Measurements from ENCODE around the gene HDGFL2. TPM values are rescaled to one million over a fixed set of nuclear protein-coding genes. Genes with fewer than 3 reads are reported as not detected.

The HDGFL2 gene
- total RNA-seq, 1 donor from 2014 or later: 63.3 TPM

DNA sequence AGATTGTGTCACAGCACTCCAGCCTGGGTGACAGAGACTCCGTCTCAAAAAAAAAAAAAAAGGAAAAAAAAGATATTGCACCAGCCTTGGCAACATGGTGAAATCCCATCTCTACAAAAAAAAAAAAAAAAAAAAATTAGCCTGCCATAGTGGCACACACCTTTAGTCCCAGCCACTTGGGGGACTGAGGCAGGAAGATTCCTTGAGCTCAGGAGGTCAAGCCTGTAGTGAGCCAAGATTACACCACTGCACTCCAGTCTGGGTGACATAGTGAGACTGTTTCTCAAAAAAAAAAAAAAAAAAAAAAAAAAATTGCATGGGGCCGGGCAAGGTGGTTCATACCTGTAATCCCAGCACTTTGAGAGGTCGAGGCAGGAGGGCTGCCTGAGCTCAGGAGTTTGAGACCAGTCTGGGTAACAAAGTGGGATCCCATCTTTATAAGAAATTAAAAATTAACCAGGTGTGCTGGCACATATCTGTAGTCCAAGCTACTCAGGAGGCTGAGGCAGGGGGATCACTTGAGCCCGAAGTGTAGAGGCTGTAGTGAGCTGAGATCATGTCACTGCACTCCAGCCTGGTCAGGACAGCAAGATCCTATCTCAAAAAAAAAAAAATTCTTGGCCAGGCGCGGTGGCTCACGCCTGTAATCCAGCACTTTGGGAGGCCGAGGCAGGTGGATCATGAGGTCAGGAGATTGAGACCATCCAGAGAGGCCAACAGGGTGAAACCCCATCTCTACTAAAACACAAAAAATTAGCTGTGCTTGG is 7.1 kb upstream of the HDGFL2 start:
- intact Hi-C loops (cut with micrococcal nuclease): no loop called here

DNA sequence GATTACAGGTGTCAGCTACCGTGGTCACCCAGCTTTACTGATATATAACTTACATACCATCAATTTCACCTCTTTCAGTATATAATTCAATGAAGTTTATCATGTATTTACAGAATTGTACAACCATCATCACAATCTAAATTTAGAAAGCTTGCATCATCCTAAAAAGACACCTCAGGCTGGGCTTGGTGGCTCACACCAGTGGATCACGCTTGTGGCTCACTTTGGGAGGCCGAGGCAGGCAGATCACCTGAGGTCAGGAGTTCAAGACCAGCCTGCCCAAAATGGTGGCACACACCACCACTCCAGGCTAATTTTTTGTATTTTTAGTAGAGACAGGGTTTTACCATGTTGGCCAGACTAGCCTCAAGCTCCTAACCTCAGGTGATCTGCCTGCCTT is 4.3 kb upstream of the HDGFL2 start:
- intact Hi-C loops (cut with micrococcal nuclease): no loop called here

DNA sequence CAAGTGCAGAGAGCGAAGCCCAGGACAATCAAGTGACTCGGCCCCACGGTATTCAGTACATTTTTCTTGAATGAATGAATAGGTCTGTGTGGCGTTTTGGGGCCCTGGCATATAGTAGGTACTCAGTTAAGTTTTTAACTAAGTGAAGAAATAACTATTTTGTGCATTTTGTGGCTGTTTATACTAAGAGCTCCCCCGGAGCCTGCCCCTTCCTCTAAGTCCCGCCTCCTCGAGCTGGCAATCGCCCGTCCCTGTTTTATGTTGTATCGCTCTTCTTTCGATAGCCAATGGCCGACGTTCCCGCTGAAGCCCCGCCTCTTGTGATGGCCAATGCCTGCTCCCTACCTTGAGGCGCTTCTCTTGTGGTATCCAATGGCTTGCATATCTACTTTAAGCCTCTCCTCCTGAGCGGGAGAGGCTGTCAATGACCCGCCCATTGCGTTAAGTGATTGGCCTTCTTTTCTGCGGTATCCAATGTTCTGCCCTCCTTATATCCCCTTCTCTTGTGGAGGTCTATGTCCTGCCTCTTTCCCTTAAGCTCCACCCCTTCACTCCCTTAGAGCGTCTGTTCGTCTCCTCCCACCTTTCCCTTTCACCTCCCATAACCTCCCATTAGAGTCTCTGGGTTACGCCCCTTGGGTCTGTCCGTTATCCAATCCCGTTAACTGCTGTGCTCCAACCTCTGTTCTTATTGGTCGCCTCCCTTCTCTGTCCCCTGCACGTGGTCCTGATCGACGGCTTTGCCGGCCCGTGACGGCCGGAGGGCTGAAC is 509 bp upstream of the HDGFL2 start:
- intact Hi-C loops (cut with micrococcal nuclease): loop anchor here (1.0 to 5.0 kb wide), 8 partner anchors 14 to 404 kb away; partner anchors contain the start of genes CHAF1A, DPP9, MPND and TNFAIP8L1

DNA sequence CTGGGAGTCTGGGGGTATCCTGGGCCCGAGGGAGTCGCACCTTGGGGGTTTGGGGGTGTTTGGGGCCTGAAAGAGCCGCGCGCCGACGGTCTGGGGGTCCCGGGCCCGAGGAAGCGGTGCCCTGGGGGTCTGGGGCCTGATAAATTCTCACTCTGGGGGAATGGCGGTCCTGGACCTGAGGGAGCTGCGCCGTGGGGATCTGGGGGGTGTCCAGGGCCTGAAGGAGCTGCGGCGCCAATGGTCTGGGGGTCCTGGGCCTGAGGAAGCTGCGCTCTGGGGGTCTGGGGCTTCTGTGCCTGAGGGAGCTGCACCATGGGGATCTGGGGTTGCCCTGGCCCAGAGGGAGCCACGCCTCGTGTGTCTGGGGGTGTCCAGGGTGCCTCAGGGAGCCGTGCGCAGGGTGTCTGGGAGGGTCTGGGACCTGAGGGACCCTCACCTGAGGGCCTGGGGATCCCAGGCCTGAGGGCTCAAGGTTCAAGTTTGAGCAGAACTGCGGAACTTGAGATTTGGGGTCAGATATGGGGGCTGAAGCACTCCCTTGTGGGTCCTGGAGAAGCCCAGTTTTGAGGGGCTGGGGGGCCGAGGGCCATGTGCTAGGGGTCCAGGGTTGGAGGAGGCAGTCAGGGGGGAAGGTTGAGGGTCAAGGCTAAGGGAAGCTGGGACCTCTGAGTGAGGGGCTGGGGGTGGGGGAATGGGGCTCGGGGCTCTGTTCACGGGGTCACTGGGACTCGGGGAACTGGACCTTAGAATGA is 1.1 kb downstream of the HDGFL2 start:
- intact Hi-C loops (cut with micrococcal nuclease): loop anchor here (2.0 to 5.0 kb wide), 3 partner anchors 146 to 406 kb away; partner anchors contain the start of genes YJU2 and ZBTB7A

DNA sequence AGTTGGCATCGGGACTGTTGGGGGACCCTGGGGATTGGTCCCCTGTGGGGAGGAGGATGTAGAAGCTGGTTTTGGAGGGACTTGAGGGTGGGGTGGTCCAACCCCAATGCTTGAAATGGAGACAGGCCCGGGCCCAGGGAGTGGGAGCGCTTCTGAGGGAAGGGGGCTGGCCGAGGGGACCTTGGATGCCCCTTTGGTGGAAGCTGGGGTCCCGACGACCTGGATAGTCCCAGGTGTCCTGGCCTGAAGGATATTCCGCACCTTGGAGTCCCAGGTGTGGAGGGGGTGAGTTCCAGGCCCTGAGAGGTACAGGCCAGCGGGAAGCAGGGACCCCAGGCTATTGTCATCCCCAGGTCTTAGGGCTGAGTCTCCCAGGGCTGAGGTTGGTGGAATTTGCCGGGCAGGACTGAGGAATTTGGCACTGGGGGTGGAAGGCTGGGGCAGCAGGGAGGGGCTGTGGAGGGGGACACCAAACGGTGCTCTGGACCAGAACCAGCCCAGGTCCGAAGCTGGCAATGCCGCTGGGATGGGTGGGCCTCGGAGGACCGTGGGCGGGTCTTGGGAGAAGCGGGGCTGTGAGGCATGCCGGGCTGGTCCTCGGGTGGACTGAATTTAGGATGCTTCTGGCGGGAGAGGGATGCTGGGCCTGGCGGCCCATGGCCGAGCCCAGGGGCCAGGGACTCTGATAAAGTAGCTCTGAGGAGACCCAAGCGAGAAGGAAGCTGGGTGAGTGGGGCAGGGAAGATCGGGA is 1.8 kb downstream of the HDGFL2 start:
- intact Hi-C loops (cut with micrococcal nuclease): loop anchor here (2.0 to 5.0 kb wide), 3 partner anchors 147 to 407 kb away; partner anchors contain the start of genes YJU2 and ZBTB7A

- intact Hi-C loops (cut with micrococcal nuclease): loop anchor here (5.0 kb wide), 2 partner anchors 147 to 407 kb away; partner anchors contain the start of gene ZBTB7A
These were observed 2.5 kb downstream of the HDGFL2 start for GRCh38 chr19:4474514-4475022.

DNA sequence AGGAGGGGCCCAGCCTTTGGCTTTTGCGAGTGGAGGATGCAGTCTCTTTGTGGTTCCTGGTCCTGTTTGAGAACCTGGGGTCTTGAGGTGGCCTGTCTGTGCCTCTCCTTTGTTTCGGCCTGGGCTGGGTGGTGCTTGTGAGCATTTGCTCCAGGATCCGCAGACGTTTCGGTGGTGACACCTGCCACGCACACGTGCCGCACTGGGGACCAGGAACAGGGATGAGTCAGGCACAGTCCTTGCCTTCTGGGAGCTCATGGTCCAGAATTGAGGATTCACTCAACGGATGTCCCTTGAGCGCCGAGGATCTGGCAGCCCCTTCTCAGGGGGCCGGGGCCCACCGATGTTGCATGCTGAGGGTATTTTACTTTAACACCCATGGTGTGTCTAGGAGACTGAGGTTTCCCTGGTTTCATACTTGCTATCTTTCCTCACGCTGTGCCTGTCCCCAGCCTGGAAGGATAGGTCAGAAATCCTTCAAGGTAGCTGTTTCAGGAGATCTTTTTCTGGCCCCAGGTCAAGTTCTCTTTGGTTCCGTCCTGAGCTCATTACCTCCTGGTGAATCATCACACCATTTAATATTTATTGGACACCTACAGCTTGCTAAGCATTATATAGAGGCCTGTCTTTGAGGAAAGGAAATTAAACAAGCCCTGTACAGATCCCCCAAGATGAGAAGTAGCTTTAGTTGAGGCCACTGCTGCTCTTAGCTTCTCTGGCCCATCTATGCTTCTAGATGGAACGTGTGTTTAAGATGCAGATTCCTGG is 5.1 kb downstream of the HDGFL2 start:
- intact Hi-C loops (cut with micrococcal nuclease): no loop called here

GRCh38 chr19:4482721-4483364 is 10.7 kb downstream of the HDGFL2 start:
- intact Hi-C loops (cut with micrococcal nuclease): no loop called here

- intact Hi-C loops (cut with micrococcal nuclease): no loop called here
These were observed 11.3 kb downstream of the HDGFL2 start for GRCh38 chr19:4483385-4483784.

DNA sequence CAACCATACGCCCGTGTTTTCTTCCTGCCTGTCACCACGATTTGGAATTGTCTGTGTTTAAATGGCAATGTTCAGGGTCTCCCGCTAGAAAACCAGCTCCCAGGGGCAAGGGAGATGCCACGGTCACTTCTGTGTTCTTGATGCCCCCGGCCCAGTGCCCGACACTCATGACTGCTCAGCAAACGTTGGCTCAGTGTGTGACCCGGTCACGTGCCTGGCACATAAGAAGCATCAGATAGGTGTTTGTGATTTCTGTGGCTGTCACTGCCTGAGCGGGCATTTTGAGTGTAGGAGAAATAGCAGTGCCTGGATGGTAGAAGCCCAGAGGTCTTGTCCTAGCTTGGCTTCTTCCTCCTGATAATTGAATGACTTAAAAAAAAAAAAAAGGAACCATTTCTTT is 15.5 kb downstream of the HDGFL2 start:
- intact Hi-C loops (cut with micrococcal nuclease): no loop called here

DNA sequence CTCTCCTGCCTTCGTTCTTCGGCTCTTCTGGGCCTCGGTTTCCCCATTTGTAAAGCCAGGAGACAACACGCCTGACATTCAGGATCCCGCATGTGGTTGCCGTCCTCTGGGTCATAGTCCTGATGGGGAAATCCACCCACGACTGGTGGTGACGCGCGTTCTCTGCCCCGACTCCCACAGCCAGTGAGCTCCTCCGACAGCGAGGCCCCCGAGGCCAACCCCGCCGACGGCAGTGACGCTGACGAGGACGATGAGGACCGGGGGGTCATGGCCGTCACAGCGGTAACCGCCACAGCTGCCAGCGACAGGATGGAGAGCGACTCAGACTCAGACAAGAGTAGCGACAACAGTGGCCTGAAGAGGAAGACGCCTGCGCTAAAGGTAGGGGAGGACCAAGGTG is 16.4 kb downstream of the HDGFL2 start:
- intact Hi-C loops (cut with micrococcal nuclease): no loop called here

DNA sequence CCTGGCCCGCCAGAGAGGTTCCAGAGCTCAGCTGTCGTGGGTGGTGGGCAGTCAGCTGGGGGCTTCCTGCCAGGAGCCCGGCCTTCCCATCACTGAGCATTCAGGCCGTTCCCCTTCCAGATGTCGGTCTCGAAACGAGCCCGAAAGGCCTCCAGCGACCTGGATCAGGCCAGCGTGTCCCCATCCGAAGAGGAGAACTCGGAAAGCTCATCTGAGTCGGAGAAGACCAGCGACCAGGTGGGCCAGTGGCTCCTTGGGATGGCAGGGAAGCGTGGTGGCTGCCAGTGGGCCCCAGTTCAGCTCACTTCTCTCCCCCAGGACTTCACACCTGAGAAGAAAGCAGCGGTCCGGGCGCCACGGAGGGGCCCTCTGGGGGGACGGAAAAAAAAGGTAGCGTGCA is 19.3 kb downstream of the HDGFL2 start:
- intact Hi-C loops (cut with micrococcal nuclease): no loop called here

- intact Hi-C loops (cut with micrococcal nuclease): no loop called here
These were observed 20.4 kb downstream of the HDGFL2 start for GRCh38 chr19:4492337-4493103.

DNA sequence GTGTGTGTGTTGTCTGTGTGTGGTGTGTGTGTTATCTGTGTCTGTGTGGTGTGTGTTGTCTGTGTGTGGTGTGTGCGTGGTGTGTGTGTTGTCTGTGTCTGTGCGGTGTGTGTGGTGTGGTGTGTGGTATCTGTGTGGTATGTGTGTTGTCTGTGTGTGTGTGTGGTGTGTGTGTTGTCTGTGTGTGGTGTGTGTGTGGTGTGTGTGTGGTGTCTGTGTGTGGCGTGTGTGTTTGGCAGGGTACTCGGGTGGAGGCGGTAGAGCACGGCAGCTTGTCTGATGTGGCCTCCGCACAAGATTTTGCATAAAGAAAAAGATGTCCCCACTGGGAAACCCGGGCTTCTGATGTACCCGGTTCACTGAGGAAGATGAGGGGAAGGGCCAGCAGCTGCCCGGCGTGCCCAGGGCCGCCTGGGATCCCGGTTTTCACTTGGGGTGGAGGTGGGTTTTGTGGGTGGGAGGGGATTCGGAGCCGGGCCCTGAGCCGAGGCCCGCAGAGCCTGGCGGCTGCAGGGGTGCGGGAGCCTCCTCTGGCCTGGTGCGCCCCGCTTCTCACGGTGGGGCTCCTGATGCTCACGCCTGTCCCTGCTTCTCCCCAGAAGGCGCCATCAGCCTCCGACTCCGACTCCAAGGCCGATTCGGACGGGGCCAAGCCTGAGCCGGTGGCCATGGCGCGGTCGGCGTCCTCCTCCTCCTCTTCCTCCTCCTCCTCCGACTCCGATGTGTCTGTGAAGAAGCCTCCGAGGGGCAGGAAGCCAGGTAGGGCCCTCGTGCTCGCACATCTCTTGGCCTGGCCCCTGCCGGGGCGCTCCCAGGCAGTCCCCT is 21.2 kb downstream of the HDGFL2 start:
- intact Hi-C loops (cut with micrococcal nuclease): no loop called here

DNA sequence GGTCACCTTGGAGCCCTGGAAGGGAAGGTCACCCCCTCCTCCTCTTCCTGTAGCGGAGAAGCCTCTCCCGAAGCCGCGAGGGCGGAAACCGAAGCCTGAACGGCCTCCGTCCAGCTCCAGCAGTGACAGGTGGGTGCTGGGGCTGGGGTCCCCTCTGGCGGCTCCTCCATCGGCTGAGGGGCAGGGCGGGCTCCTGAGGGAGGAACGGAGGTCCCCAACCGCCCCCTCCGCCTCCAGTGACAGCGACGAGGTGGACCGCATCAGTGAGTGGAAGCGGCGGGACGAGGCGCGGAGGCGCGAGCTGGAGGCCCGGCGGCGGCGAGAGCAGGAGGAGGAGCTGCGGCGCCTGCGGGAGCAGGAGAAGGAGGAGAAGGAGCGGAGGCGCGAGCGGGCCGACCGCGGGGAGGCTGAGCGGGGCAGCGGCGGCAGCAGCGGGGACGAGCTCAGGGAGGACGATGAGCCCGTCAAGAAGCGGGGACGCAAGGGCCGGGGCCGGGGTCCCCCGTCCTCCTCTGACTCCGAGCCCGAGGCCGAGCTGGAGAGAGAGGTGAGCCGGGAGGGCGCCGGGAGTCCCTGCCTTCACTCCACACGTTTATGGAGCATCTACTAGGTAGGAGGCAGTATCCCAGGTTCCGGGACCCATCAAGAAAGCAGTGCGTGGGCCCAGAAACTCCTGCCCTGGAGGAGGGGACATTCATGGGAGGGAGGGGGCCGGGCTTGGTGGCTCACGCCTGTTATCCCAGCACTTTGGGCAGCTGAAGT is 22.0 kb downstream of the HDGFL2 start:
- intact Hi-C loops (cut with micrococcal nuclease): no loop called here

GRCh38 chr19:4494691-4495064 is 22.6 kb downstream of the HDGFL2 start:
- intact Hi-C loops (cut with micrococcal nuclease): no loop called here

GRCh38 chr19:4495471-4495870 is 23.4 kb downstream of the HDGFL2 start:
- intact Hi-C loops (cut with micrococcal nuclease): no loop called here
